SK-N-SH (cell line): ENCODE results near the gene DIAPH1. TPM values are rescaled to one million over a fixed set of nuclear protein-coding genes. Genes with fewer than 3 reads are reported as not detected.

Experiments used
- CTCF ChIA-PET: fragments of 300-600, 350-600 bp; formaldehyde crosslinking; extraction: SDS; loops from one replicate; lab custom pipeline; 2021; lab: Yijun Ruan, JAX
- POLR2A ChIA-PET: fragments of 350-600 bp; sonication (Branson Sonifier 250); formaldehyde crosslinking; extraction: SDS; loops from one replicate; lab custom pipeline; 2020; ENCODE audit warnings: antibody characterized with exemption, inconsistent platforms; lab: Yijun Ruan, JAX
- DNase-seq: peaks from one replicate; pipeline ENCODE4 v3.0.0; 2012
- H2AFZ ChIP-seq: fragments of 200-600 bp; sonication (generic); 2 replicates; pipeline ENCODE4 v1.8.1; 2016; ENCODE audit warnings: antibody characterized with exemption, mild to moderate bottlenecking, low read depth
- H3F3A ChIP-seq: fragments of 200-600 bp; sonication (generic); replicated peaks from 2 replicates; pipeline ENCODE3; 2016; ENCODE audit warnings: antibody characterized with exemption, mild to moderate bottlenecking; ENCODE audit not compliant: insufficient read depth
- H3K27ac ChIP-seq, 2 experiments: fragments of 200-500 bp in 1 of 2; fragments of 200-600 bp in 1 of 2; sonication (Bioruptor generic) in 1 of 2; sonication (generic), shearing (Covaris generic) in 1 of 2; 2 replicates each; pipeline versions ENCODE4 v1.5.1 to v1.6.1; 2014 to 2016; ENCODE audit warnings: low read depth in 2 of 2, inconsistent platforms in 1 of 2, low read length in 1 of 2, mild to moderate bottlenecking in 1 of 2, mixed read lengths in 1 of 2
- H3K27me3 ChIP-seq: fragments of 200-600 bp; sonication (generic), shearing (Covaris generic); 2 replicates; pipeline ENCODE4 v1.6.1; 2016; ENCODE audit warnings: mixed run types; ENCODE audit not compliant: insufficient read depth
- H3K36me3 ChIP-seq, 2 experiments: fragments of 200-500 bp in 1 of 2; fragments of 200-600 bp in 1 of 2; sonication (Bioruptor generic) in 1 of 2; sonication (generic) in 1 of 2; replicated peaks in 1 of 2; 2 replicates each; pipeline versions ENCODE3 to v1.5.1; 2014 to 2016; ENCODE audit warnings: low read length in 1 of 2, mild to moderate bottlenecking in 1 of 2; ENCODE audit not compliant: insufficient read depth in 2 of 2, control insufficient read depth in 1 of 2
- H3K4me1 ChIP-seq, 2 experiments: fragments of 200-500 bp in 1 of 2; fragments of 200-600 bp in 1 of 2; sonication (Bioruptor generic) in 1 of 2; sonication (generic), shearing (Covaris generic) in 1 of 2; 2 replicates each; pipeline versions ENCODE4 v1.5.1 to v1.6.1; 2014 to 2016; ENCODE audit warnings: low read depth in 1 of 2, low read length in 1 of 2, mixed run types in 1 of 2; ENCODE audit not compliant: insufficient read depth in 2 of 2, control insufficient read depth in 1 of 2
- H3K4me2 ChIP-seq: fragments of 200-600 bp; sonication (generic), shearing (Covaris generic); 2 replicates; pipeline ENCODE4 v1.6.1; 2017; ENCODE audit warnings: mixed run types
- H3K4me3 ChIP-seq, 2 experiments: fragments of 200-500 bp in 1 of 2; fragments of 200-600 bp in 1 of 2; sonication (Bioruptor generic) in 1 of 2; sonication (generic), shearing (Covaris generic) in 1 of 2; 2 replicates each; pipeline versions ENCODE4 v1.5.1 to v1.8.1; 2014 to 2016; ENCODE audit warnings: low read depth in 2 of 2, inconsistent platforms in 1 of 2, low read length in 1 of 2, mild to moderate bottlenecking in 1 of 2, mixed read lengths in 1 of 2, moderate library complexity in 1 of 2
- H3K79me2 ChIP-seq: fragments of 200-600 bp; sonication (generic); 2 replicates; pipeline ENCODE4 v1.8.1; 2017; ENCODE audit warnings: mild to moderate bottlenecking; ENCODE audit not compliant: insufficient read depth
- H3K9ac ChIP-seq: fragments of 200-600 bp; sonication (generic); 2 replicates; pipeline ENCODE4 v1.6.1; 2017; ENCODE audit warnings: mixed run types
- H3K9me2 ChIP-seq: fragments of 200-600 bp; sonication (generic); 2 replicates; pipeline ENCODE4 v1.6.1; 2017; ENCODE audit warnings: mixed run types
- H3K9me3 ChIP-seq: fragments of 200-600 bp; sonication (generic); 2 replicates; pipeline ENCODE4 v1.6.1; 2017; ENCODE audit warnings: mixed run types, mild to moderate bottlenecking, moderate library complexity
- H4K20me1 ChIP-seq: fragments of 200-600 bp; sonication (generic); 2 replicates; pipeline ENCODE4 v1.6.1; 2017; ENCODE audit warnings: mild to moderate bottlenecking, mixed run types; ENCODE audit not compliant: insufficient read depth
- EP300 ChIP-seq, 2 experiments: IDR thresholded peaks; 2 replicates each; pipeline versions ENCODE4 v1.4.0 to v1.6.1; 2012; ENCODE audit warnings: borderline replicate concordance in 1 of 2, low read depth in 1 of 2, low read length in 1 of 2
- JUND ChIP-seq: IDR thresholded peaks from 2 replicates; pipeline ENCODE4 v1.4.0; 2012
- MAX ChIP-seq: IDR thresholded peaks from 2 replicates; pipeline ENCODE4 v1.4.0; 2012; ENCODE audit warnings: low read depth
- PBX3 ChIP-seq: IDR thresholded peaks from 2 replicates; pipeline ENCODE4; 2012
- REST ChIP-seq: IDR thresholded peaks from 2 replicates; pipeline ENCODE4 v1.6.1; 2012; ENCODE audit warnings: mild to moderate bottlenecking, low read depth, low read length, moderate library complexity
- SMC3 ChIP-seq: IDR thresholded peaks from 2 replicates; pipeline ENCODE4 v1.6.1; 2012; ENCODE audit warnings: low read depth, low read length, improper control_type of control experiment
- TCF12 ChIP-seq: IDR thresholded peaks from 2 replicates; pipeline ENCODE4 v1.4.0; 2012
- USF2 ChIP-seq: fragments of 150-350 bp; IDR thresholded peaks from 2 replicates; pipeline ENCODE4 v1.6.1; 2017; ENCODE audit warnings: antibody characterized with exemption, low read length, low read depth, borderline replicate concordance
- ZBTB33 ChIP-seq: IDR thresholded peaks from 2 replicates; pipeline ENCODE4 v1.4.0; 2012; ENCODE audit warnings: low read depth, borderline replicate concordance
- WGBS: methylation state at CpG from one replicate; pipeline ENCODE4 v1.1.6; 2017; ENCODE audit warnings: low lambda C conversion rate; 5-methylcytosine and 5-hydroxymethylcytosine counted together
- polyA plus RNA-seq, 3 experiments: library from polyadenylated mRNA; depleted of rRNA; stranded (reverse); fragments of >200 nt; gene quantifications; 2 replicates each; pipeline ENCODE4 v1.2.3, GENCODE V29; 2012

Gene DIAPH1
- polyA plus RNA-seq, 1 of the 3 experiments (the other 2 are of a cell fraction) = 30.4 TPM

- no peaks in the 10 kb centered on the region for H3K9me3 ChIP-seq
- peaks cover 9% of the 10 kb centered on the region for H3F3A ChIP-seq
- no peak within 1 kb of the TSS for H2AFZ ChIP-seq
- H3K36me3 ChIP-seq = peaks cover 16 to 61% of the 10 kb centered on the region in 2 experiments
- H4K20me1 ChIP-seq = peaks cover 35% of the 10 kb centered on the region; the same call in 1 of the 2 replicates
- ChIA-PET CTCF (interaction anchor here (1.0 to 2.8 kb wide), 6 partner anchors 11 to 75 kb away, joined by 3 to 10 read pairs (median 4); no protein-coding TSS in a partner anchor), POLR2A (no interaction called here)
- H3K4me1 ChIP-seq = peaks cover 28 to 35% of the 10 kb centered on the region in 2 experiments
- peaks cover 86% of the 10 kb centered on the region for H3K79me2 ChIP-seq
- H3K27ac ChIP-seq = peak within 1 kb of the TSS; percentile 22 to 75; a peak in 3 of 4 replicates
- H3K9ac ChIP-seq = no peak within 1 kb of the TSS; the same call in 1 of the 2 replicates
- H3K4me2 ChIP-seq = peak within 1 kb of the TSS; percentile 69
- 44% methylated on average over 14 of the region's 14 CpGs for WGBS
- no peaks in the 10 kb centered on the region for H3K9me2 ChIP-seq
- TF ChIP-seq EP300 (IDR thresholded peaks at IDR 0.05; ENCODE audit: borderline replicate concordance in 1 of 2, low read depth in 1 of 2, low read length in 1 of 2) (0 out of 4 replicates have a peak, but pooled peaks of 1 of the 2 experiments have one; percentile 14), SMC3 (no peak), MAX (peak; percentile 26; the same call in 1 of the 2 replicates), USF2 (no peak), TCF12 (0 out of 2 replicates have a peak, but pooled peaks have one; percentile 30), REST (no peak), JUND (peak; percentile 4; the same call in 1 of the 2 replicates), ZBTB33 (no peak), PBX3 (peak; percentile 49)
- no peak for DNase-seq
- H3K4me3 ChIP-seq = peak within 1 kb of the TSS in 1 of 2 experiments; percentile 38; a peak in 2 of 4 replicates
- H3K27me3 ChIP-seq = no peaks in the 10 kb centered on the region
Observed at GRCh38 chr5:141488591-141489561, 129.9 kb downstream of the DIAPH1 start, which contains the start of gene PCDHGC5. Gene PCDHGC5, plus strand, starts transcription at chr5:141489081. Its CDS starts 160 bp downstream, at chr5:141489241.
